Nucleus accumbens (tissue), 56 donors: ENCODE results near the gene KLHL1.

ENCODE experiments used
- DNase-seq, 56 donors: peaks; one replicate each; lab custom pipeline; 2025; lab: John Stamatoyannopoulos, UW

KLHL1 gene

DNA sequence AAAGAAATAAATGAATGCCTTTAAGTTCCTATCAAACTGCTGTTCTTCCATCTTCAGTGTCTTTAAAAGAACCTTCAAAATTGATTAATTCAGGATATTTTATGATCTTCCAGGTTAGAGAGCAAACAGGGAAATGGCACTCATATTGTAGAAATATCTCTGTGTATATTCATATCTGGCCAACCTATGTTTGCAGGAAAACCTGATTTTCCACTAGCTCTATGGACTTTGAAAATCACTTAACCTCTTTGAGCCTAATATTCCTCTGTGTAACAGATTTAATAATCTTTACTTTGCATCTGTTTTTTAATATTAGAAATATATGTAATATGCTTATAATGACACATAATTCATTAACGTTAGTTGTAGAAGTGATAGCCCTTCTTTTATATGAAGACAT, 228.3 kb downstream of the KLHL1 start:
- no peak for DNase-seq

- DNase-seq = no peak
Observed at GRCh38 chr13:69872321-69873047, 235.8 kb downstream of the KLHL1 start.

- no peak for DNase-seq
Observed at GRCh38 chr13:69866555-69866954, 241.7 kb downstream of the KLHL1 start.

DNA sequence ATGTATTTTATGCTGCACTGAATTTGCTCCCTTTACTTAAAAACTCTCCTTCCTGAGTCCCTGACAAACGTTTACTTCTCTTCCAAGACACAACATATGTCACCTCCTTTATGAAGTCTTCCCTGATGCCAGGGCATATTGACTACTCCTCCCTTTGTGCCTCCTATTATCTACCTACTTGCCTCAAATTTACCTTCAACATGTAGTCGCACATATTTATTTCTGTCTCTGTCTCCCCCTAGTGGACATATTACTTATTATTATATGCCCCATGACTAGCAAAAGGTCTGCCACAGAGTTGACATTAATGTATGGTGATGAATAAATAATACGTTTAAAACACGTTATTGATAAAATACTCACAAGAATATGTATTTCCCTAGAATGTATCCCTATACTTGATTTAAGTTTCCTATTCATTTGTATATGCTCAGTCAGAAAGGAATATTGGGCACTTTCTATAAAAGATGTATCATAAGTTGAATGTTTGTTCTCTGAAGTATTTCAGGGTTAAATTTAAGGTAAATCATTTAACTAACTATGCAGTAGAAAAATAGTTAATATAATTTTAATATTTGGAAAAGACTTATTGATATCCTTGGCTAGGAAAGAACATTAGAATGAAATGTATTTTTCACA, 250.9 kb downstream of the KLHL1 start:
- no peak for DNase-seq

DNA sequence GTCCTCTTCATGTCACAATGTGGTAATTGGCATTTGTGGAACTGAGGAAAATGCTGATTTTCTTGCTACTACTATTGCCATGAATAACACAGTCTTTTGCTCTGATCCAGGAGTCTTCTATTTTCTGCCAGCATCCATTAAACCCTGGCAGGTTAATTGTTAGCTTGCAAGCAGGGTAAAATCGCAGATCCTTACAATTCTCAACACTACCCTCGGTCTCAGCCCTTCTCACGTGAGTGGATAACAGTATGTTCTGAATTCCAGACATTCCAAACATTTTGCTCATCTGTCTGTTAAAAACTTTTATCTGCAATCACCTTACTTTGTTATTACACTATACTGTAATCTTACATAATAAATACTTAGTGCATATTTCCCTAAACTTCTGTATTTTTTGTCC, 251.9 kb downstream of the KLHL1 start:
- DNase-seq = no peak

- DNase-seq = no peak
Observed at GRCh38 chr13:69828527-69828926, 279.7 kb downstream of the KLHL1 start.

GRCh38 chr13:69820180-69820579, 288.1 kb downstream of the KLHL1 start:
- DNase-seq = no peak

- DNase-seq = no peak
Observed at GRCh38 chr13:69817333-69817869, 290.9 kb downstream of the KLHL1 start.

DNA sequence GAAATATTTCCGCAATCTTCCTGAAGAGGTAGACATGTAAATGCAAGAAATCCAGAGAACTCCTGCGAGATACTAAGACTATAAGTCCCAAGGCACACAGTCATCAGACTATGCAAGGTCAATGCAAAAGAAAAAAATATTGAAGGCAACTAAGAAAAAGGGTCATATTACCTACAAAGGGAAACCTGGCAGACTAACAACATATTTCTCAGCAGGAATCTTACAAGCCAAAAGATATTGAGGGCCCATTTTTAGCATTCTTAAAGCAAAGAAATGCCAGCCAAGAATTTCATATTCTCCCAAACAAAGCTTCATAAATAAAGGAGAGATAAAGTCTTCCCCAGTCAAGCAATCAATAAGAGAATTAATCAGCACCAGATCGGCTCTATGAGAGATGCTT, 299.1 kb downstream of the KLHL1 start:
- no peak for DNase-seq

DNA sequence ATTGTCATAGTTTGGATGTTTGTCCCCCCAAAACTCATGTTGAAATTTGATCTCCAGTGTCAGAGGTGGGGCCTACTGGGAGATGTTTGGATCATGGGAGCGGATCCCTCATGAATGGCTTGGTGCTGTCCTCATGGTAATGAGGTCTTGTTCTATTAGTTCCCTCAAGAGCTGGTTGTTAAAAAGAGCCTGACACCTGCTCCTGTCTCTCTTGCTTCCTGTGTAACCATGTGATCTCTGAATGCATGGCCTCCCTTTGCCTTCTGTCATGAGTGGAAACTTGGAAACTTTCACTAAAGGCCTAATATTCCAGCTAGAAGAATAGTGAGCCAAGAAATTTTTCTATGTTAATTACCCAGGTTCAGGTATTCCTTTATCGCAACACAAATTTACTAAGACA, 312.0 kb downstream of the KLHL1 start:
- no peak for DNase-seq

- no peak for DNase-seq
Observed at GRCh38 chr13:69793783-69794453, 314.3 kb downstream of the KLHL1 start.

GRCh38 chr13:69776937-69777336, 331.3 kb downstream of the KLHL1 start:
- no peak for DNase-seq

- no peak for DNase-seq
Observed at GRCh38 chr13:69769608-69770007, 338.6 kb downstream of the KLHL1 start.

- no peak for DNase-seq
Observed at GRCh38 chr13:69761581-69761980, 346.7 kb downstream of the KLHL1 start.

DNA sequence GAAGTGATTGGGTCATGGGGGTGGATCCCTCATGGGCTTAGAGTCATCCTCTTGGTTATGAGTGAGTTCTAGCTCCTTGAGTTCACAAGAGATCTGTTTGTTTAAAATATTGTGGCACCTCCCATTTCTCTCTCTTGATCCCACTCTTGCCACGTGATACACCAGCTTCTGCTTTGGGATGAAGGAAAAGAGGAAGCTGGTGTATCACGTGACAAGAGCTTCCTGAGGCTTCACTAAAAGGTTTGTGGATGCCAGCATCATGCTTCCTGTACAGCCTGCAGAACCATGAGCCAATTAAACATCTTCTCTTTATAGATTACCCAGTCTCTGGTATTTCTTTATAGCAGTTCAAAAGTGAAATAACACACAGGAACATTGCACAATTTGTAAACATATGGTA, 353.2 kb downstream of the KLHL1 start:
- no peak for DNase-seq

GRCh38 chr13:69751259-69751658, 357.0 kb downstream of the KLHL1 start:
- no peak for DNase-seq

- no peak for DNase-seq
Observed at GRCh38 chr13:69737129-69737935, 370.9 kb downstream of the KLHL1 start.

DNA sequence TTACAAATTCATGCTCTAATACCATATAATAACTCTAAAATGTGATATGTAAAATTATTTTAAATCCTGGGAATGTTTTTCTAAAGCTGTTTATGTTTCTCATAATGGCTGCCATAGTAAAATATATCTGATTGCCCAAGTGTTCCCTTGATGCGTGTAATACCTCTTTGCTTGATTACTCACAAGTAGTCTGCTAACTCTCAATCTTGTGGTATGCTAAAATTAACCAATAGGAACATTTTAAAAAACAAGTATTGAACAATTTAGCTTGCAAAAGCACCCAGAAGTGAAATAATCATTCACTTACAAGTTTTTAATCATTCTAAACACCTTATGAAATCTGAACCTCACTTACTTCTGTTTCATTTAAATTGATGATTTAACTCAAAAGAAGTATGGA, 386.6 kb downstream of the KLHL1 start:
- DNase-seq = no peak

DNA sequence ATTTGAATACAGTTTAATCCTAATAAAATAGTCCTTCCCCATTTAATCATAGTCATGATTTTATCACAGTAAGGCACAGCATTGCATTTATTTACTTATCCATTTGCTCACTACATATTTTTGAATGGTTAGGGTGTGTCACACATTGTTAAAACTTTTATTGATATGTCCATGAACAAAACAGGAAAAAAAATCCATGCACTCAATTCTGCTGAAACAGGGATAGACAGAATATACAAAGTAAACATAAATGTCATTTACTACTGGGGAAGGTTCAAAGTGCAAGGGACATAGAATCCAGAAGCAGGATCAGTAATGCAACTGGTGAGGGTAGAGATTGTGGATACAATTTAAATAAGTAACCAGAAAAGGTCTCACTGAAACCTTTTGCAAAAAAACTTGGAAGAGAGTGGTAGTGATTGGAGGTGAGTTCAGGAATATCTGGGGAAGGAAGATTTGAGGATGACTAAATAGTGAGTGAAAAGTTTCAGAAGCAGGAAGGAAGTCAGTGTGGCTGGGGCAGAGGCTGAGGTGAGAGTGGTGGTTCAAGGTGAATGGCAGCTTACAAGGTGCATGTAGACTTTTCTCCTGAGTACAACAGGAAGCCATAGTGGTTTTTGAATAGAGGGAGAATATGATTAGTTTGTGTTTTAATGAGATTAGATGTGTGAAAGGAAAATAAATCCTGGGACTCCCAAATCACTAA, 387.8 kb downstream of the KLHL1 start:
- no peak for DNase-seq

- no peak for DNase-seq
Observed at GRCh38 chr13:69706807-69707206, 401.4 kb downstream of the KLHL1 start.
